GM21526 (cell line): Measurements from ENCODE around the gene DCHS1.

Experiments
- ATAC-seq: cut with Tn5 transposase; IDR thresholded peaks from one replicate; pipeline ENCODE4 v1.9.1; 2021; ENCODE audit warnings: moderate library complexity; ENCODE audit not compliant: unreplicated experiment, low FRiP score

The DCHS1 gene

GRCh38 chr11:6615882-6616585 is 39.6 kb downstream of the DCHS1 start:
- ATAC-seq = no peak

GRCh38 chr11:6615046-6615445 is 40.6 kb downstream of the DCHS1 start:
- no peak for ATAC-seq

- no peak for ATAC-seq
These were observed 41.2 kb downstream of the DCHS1 start for GRCh38 chr11:6614446-6614845.

- no peak for ATAC-seq
These were observed 42.1 kb downstream of the DCHS1 start for GRCh38 chr11:6613496-6613895.

GRCh38 chr11:6612213-6613041 is 43.2 kb downstream of the DCHS1 start, which contains the start of gene TAF10:
TAF10 (minus strand) TSS chr11:6612216; CDS start chr11:6612189, 27 bp downstream.
- ATAC-seq = peak; percentile 79

- ATAC-seq = peak; percentile 17
These were observed 43.7 kb downstream of the DCHS1 start for GRCh38 chr11:6611963-6612212.

- no peak for ATAC-seq
These were observed 44.3 kb downstream of the DCHS1 start for GRCh38 chr11:6611092-6611962.

- no peak for ATAC-seq
These were observed 45.0 kb downstream of the DCHS1 start for GRCh38 chr11:6610591-6610990.

GRCh38 chr11:6609502-6610015 is 46.0 kb downstream of the DCHS1 start:
- no peak for ATAC-seq

- ATAC-seq = no peak
These were observed 46.7 kb downstream of the DCHS1 start for GRCh38 chr11:6608726-6609501.

- no peak for ATAC-seq
These were observed 47.6 kb downstream of the DCHS1 start for GRCh38 chr11:6608011-6608410.

- ATAC-seq = no peak
These were observed 48.3 kb downstream of the DCHS1 start for GRCh38 chr11:6607190-6607795.

- peak; percentile 32 for ATAC-seq
These were observed 49.0 kb downstream of the DCHS1 start for GRCh38 chr11:6606471-6607189.

- ATAC-seq = no peak
These were observed 50.8 kb downstream of the DCHS1 start for GRCh38 chr11:6604790-6605189.

- peak; percentile 33 for ATAC-seq
These were observed 51.5 kb downstream of the DCHS1 start for GRCh38 chr11:6604081-6604626.

GRCh38 chr11:6603287-6604080 is 52.1 kb downstream of the DCHS1 start, which contains the start of the genes ILK and RRP8:
ILK (plus strand) TSS chr11:6603774; CDS start chr11:6604272, 498 bp downstream.
RRP8 (minus strand) TSS chr11:6603616; CDS start chr11:6603502, 114 bp downstream.
- ATAC-seq = peak; percentile 77

- ATAC-seq = no peak
These were observed 53.3 kb downstream of the DCHS1 start for GRCh38 chr11:6602096-6602940.
